ENCODE data around the gene ATP1A1. TPM values are rescaled to one million over a fixed set of nuclear protein-coding genes. Genes with fewer than 3 reads are reported as not detected.

Gene ATP1A1
- total RNA-seq, 1 donor from 2014 or later, result 213 TPM

GRCh38 chr1:116351914-116352313 lies 21.1 kb upstream of the ATP1A1 start:
- Mint-ChIP-seq H3K27me3 (ENCODE audit: unreplicated experiment) (peaks cover 28% of the 10 kb centered on the region), H3K4me1 (ENCODE audit: unreplicated experiment) (peaks cover 4% of the 10 kb centered on the region), H3K4me3 (ENCODE audit: unreplicated experiment) (no peak overlapping the region), H3K36me3 (ENCODE audit: unreplicated experiment) (no peaks in the 10 kb centered on the region), H3K27ac (ENCODE audit: unreplicated experiment) (no peak overlapping the region), H3K9me3 (ENCODE audit: unreplicated experiment) (peaks cover 5% of the 10 kb centered on the region)
- DNase-seq (ENCODE audit: extremely low spot score, unreplicated experiment), result no peak
- no peak for TF ChIP-seq CTCF (IDR thresholded peaks at IDR 0.05)

- peaks cover 23% of the 10 kb centered on the region for H3K27me3 Mint-ChIP-seq (ENCODE audit: unreplicated experiment)
- H3K27ac Mint-ChIP-seq (ENCODE audit: unreplicated experiment), result no peak overlapping the region
- TF ChIP-seq CTCF (IDR thresholded peaks at IDR 0.05), result no peak
- no peak overlapping the region for H3K4me3 Mint-ChIP-seq (ENCODE audit: unreplicated experiment)
- H3K9me3 Mint-ChIP-seq (ENCODE audit: unreplicated experiment), result peaks cover 5% of the 10 kb centered on the region
- no peak for DNase-seq (ENCODE audit: extremely low spot score, unreplicated experiment)
- H3K36me3 Mint-ChIP-seq (ENCODE audit: unreplicated experiment), result no peaks in the 10 kb centered on the region
- H3K4me1 Mint-ChIP-seq (ENCODE audit: unreplicated experiment), result peaks cover 4% of the 10 kb centered on the region
Observed at GRCh38 chr1:116352349-116352813, 20.7 kb upstream of the ATP1A1 start.

GRCh38 chr1:116353155-116353554 lies 19.9 kb upstream of the ATP1A1 start:
- TF ChIP-seq CTCF (IDR thresholded peaks at IDR 0.05), result no peak
- no peak overlapping the region for H3K4me3 Mint-ChIP-seq (ENCODE audit: unreplicated experiment)
- peaks cover 4% of the 10 kb centered on the region for H3K4me1 Mint-ChIP-seq (ENCODE audit: unreplicated experiment)
- DNase-seq (ENCODE audit: extremely low spot score, unreplicated experiment), result no peak
- H3K36me3 Mint-ChIP-seq (ENCODE audit: unreplicated experiment), result no peaks in the 10 kb centered on the region
- H3K27ac Mint-ChIP-seq (ENCODE audit: unreplicated experiment), result no peak overlapping the region
- peaks cover 5% of the 10 kb centered on the region for H3K9me3 Mint-ChIP-seq (ENCODE audit: unreplicated experiment)
- H3K27me3 Mint-ChIP-seq (ENCODE audit: unreplicated experiment), result peaks cover 20% of the 10 kb centered on the region

- H3K27me3 Mint-ChIP-seq (ENCODE audit: unreplicated experiment), result peaks cover 5% of the 10 kb centered on the region
- TF ChIP-seq CTCF (IDR thresholded peaks at IDR 0.05), result no peak
- H3K36me3 Mint-ChIP-seq (ENCODE audit: unreplicated experiment), result no peaks in the 10 kb centered on the region
- DNase-seq (ENCODE audit: extremely low spot score, unreplicated experiment), result no peak
- no peaks in the 10 kb centered on the region for H3K9me3 Mint-ChIP-seq (ENCODE audit: unreplicated experiment)
- H3K4me1 Mint-ChIP-seq (ENCODE audit: unreplicated experiment), result peaks cover 4% of the 10 kb centered on the region
- H3K4me3 Mint-ChIP-seq (ENCODE audit: unreplicated experiment), result no peak overlapping the region
- no peak overlapping the region for H3K27ac Mint-ChIP-seq (ENCODE audit: unreplicated experiment)
Observed at GRCh38 chr1:116356067-116356466, 17.0 kb upstream of the ATP1A1 start.

GRCh38 chr1:116356673-116357072 lies 16.4 kb upstream of the ATP1A1 start:
- no peak for TF ChIP-seq CTCF (IDR thresholded peaks at IDR 0.05)

More at GRCh38 chr1:116356673-116357072, 16.4 kb upstream of the ATP1A1 start:
- Mint-ChIP-seq H3K9me3 (ENCODE audit: unreplicated experiment) (no peaks in the 10 kb centered on the region), H3K36me3 (ENCODE audit: unreplicated experiment) (no peaks in the 10 kb centered on the region), H3K27ac (ENCODE audit: unreplicated experiment) (no peak overlapping the region), H3K27me3 (ENCODE audit: unreplicated experiment) (peaks cover 8% of the 10 kb centered on the region), H3K4me1 (ENCODE audit: unreplicated experiment) (peaks cover 4% of the 10 kb centered on the region), H3K4me3 (ENCODE audit: unreplicated experiment) (no peak overlapping the region)
- DNase-seq (ENCODE audit: extremely low spot score, unreplicated experiment), result no peak
